Endothelial cell of umbilical vein (primary cell): ENCODE results near the gene WIZ. TPM values are rescaled to one million over a fixed set of nuclear protein-coding genes. Genes with fewer than 3 reads are reported as not detected.

Experiments
- BruUV-seq: library from RNA; stranded (reverse); fragments of 400-500 nt; replicated peaks from 2 replicates; lab custom pipeline; 2021; lab: Mats Ljungman, UMichigan
- CTCF ChIA-PET: fragments of 300-600, 350-600 bp; sonication (Branson Sonifier 250); formaldehyde crosslinking; loops from one replicate; lab custom pipeline; 2021; ENCODE audit warnings: antibody characterized with exemption, inconsistent platforms; lab: Charles Lee
- POLR2A ChIA-PET: fragments of 300-600, 350-600 bp; sonication (Branson Sonifier 250); formaldehyde crosslinking; loops from one replicate; lab custom pipeline; 2021; ENCODE audit warnings: antibody characterized with exemption, inconsistent platforms; lab: Charles Lee
- DNase-seq: peaks from one replicate; pipeline ENCODE4 v3.0.0-alpha.2; 2011; ENCODE audit warnings: low read depth, low spot score
- FAIRE-seq: peaks from 2 replicates; lab custom pipeline; 2011; peaks lifted over from hg19 to GRCh38; lab: Jason Lieb, UNC
- H2AFZ ChIP-seq: 2 replicates; pipeline ENCODE4 v1.6.0; 2012; ENCODE audit warnings: low read depth, low read length, control low read depth, inconsistent platforms
- H3K27ac ChIP-seq: 2 replicates; pipeline ENCODE4 v1.5.1; 2011; ENCODE audit warnings: low read depth, mild to moderate bottlenecking, control low read depth, low read length, moderate library complexity; ENCODE audit not compliant: insufficient read depth
- H3K27me3 ChIP-seq, 2 experiments: 2 replicates each; pipeline versions ENCODE4 v1.6.0 to v1.6.1; 2011; ENCODE audit warnings: low read length in 2 of 2, mixed read lengths in 1 of 2; ENCODE audit not compliant: control insufficient read depth in 2 of 2, insufficient read depth in 2 of 2
- H3K36me3 ChIP-seq, 2 experiments: 2 replicates in 1 of 2; 3 replicates in 1 of 2; pipeline ENCODE4 v1.5.1; 2011; ENCODE audit warnings: low read length in 2 of 2, mild to moderate bottlenecking in 1 of 2, moderate library complexity in 1 of 2; ENCODE audit not compliant: control insufficient read depth in 2 of 2, insufficient read depth in 2 of 2; ENCODE audit errors: extremely low read depth in 1 of 2
- H3K4me1 ChIP-seq: 3 replicates; pipeline ENCODE4 v1.5.1; 2011; ENCODE audit warnings: mild to moderate bottlenecking, low read length; ENCODE audit not compliant: control insufficient read depth, insufficient read depth; ENCODE audit errors: extremely low read depth
- H3K4me2 ChIP-seq: 2 replicates; pipeline ENCODE4 v1.6.1; 2011; ENCODE audit warnings: low read length, control low read depth, mixed read lengths; ENCODE audit not compliant: insufficient read depth
- H3K4me3 ChIP-seq, 3 experiments: fragments of 200-600 bp in 1 of 3; sonication (generic), shearing (Covaris generic) in 1 of 3; replicated peaks in 1 of 3; 2 replicates each; pipeline ENCODE4 v1.5.1; 2011 to 2016; ENCODE audit warnings: control low read depth in 3 of 3, low read length in 3 of 3, mild to moderate bottlenecking in 2 of 3, inconsistent platforms in 1 of 3, low read depth in 1 of 3, moderate library complexity in 1 of 3; ENCODE audit not compliant: insufficient read depth in 1 of 3
- H3K79me2 ChIP-seq: 2 replicates; pipeline ENCODE4 v1.6.0; 2012; ENCODE audit warnings: low read length, inconsistent platforms; ENCODE audit not compliant: control insufficient read depth, insufficient read depth
- H3K9ac ChIP-seq: replicated peaks from 2 replicates; pipeline ENCODE3; 2011; ENCODE audit warnings: low read length, control low read depth; ENCODE audit not compliant: insufficient read depth; ENCODE audit errors: extremely low read depth
- H3K9me1 ChIP-seq: replicated peaks from 3 replicates; pipeline ENCODE4 v1.6.0; 2011; ENCODE audit warnings: mild to moderate bottlenecking, low read length; ENCODE audit not compliant: control insufficient read depth, insufficient read depth; ENCODE audit errors: extremely low read depth
- H3K9me3 ChIP-seq: replicated peaks from 2 replicates; pipeline ENCODE4 v1.5.1; 2012; ENCODE audit warnings: low read length, inconsistent platforms; ENCODE audit not compliant: control insufficient read depth, insufficient read depth
- H4K20me1 ChIP-seq: replicated peaks from 2 replicates; pipeline ENCODE3; 2011; ENCODE audit warnings: mild to moderate bottlenecking, low read length; ENCODE audit not compliant: control insufficient read depth, insufficient read depth; ENCODE audit errors: extremely low read depth
- EZH2 ChIP-seq: IDR thresholded peaks from 2 replicates; pipeline ENCODE4 v1.6.1; 2012; ENCODE audit warnings: borderline replicate concordance, low read depth, mild to moderate bottlenecking, moderate library complexity, low read length, inconsistent platforms; ENCODE audit not compliant: severe bottlenecking
- FOS ChIP-seq: IDR thresholded peaks from 2 replicates; pipeline ENCODE4 v1.6.1; 2011; ENCODE audit warnings: mild to moderate bottlenecking, low read length, moderate library complexity, borderline replicate concordance; ENCODE audit not compliant: insufficient read depth
- GATA2 ChIP-seq: IDR thresholded peaks from 2 replicates; pipeline ENCODE4 v1.7.0; 2011; ENCODE audit warnings: low read depth, mild to moderate bottlenecking, moderate library complexity, mixed read lengths, low read length; ENCODE audit not compliant: insufficient read length, insufficient read depth
- JUN ChIP-seq: IDR thresholded peaks from 2 replicates; pipeline ENCODE4 v1.6.1; 2011; ENCODE audit warnings: borderline replicate concordance, low read depth; ENCODE audit not compliant: insufficient read length, insufficient read depth
- MYC ChIP-seq: IDR thresholded peaks from one replicate; pipeline ENCODE4 v1.6.1; 2011; ENCODE audit warnings: mild to moderate bottlenecking, low read depth, low read length
- POLR2A ChIP-seq: IDR thresholded peaks from 2 replicates; pipeline ENCODE4 v1.6.1; 2012; ENCODE audit warnings: low read depth, mild to moderate bottlenecking, control low read depth, low read length
- POLR2AphosphoS5 ChIP-seq: IDR thresholded peaks from 2 replicates; pipeline ENCODE4 v1.6.1; 2012; ENCODE audit warnings: low read depth, mild to moderate bottlenecking, control low read depth, low read length, moderate library complexity; ENCODE audit not compliant: insufficient read depth
- dilution Hi-C: fragments of 300-500 bp; cut with MboI; formaldehyde crosslinking; loops from one replicate; pipeline ENCODE4 v1.15.0; 2019; ENCODE audit warnings: low sequenced_read_pairs; ENCODE audit not compliant: extremely low pct_ligation_motif_present
- intact Hi-C: fragments of 100-400 bp; cut with micrococcal nuclease; formaldehyde crosslinking; loops from one replicate; pipeline ENCODE4 v1.10.0; 2022
- polyA plus RNA-seq, 4 experiments: library from polyadenylated mRNA; depleted of rRNA in 3 of 4; stranded (reverse) in 3 of 4; unstranded in 1 of 4; fragments of >200 nt; gene quantifications; 2 replicates each; pipeline versions ENCODE4 v1.2.1 to v1.2.3, GENCODE V29; 2011 to 2012; ENCODE audit warnings: missing spikeins in 1 of 4
- total RNA-seq: library from RNA; stranded (reverse); gene quantifications from 2 replicates; pipeline ENCODE4 v1.2.3, GENCODE V29; 2021
- TF ChIP-seq, protein P1 (sequence below), 2 donors: IDR thresholded peaks; 1 replicate in 1 of 2; 2 replicates in 1 of 2; pipeline ENCODE4 v1.5.1; 2011; ENCODE audit warnings: low read length in 2 of 2, mild to moderate bottlenecking in 2 of 2, moderate library complexity in 2 of 2, control low read depth in 1 of 2, inconsistent platforms in 1 of 2, low read depth in 1 of 2; ENCODE audit not compliant: insufficient read depth in 1 of 2; ENCODE audit errors: extremely low read depth in 1 of 2
- TF ChIP-seq, protein P2 (sequence below): IDR thresholded peaks from 2 replicates; pipeline ENCODE4 v1.6.1; 2011; ENCODE audit not compliant: insufficient read depth, insufficient read length

Gene WIZ
- total and polyA plus RNA-seq, 2 donors (not counting 3 experiments of a cell fraction or from before 2014, with no cell fraction given): 21.0 to 47.2 TPM

DNA sequence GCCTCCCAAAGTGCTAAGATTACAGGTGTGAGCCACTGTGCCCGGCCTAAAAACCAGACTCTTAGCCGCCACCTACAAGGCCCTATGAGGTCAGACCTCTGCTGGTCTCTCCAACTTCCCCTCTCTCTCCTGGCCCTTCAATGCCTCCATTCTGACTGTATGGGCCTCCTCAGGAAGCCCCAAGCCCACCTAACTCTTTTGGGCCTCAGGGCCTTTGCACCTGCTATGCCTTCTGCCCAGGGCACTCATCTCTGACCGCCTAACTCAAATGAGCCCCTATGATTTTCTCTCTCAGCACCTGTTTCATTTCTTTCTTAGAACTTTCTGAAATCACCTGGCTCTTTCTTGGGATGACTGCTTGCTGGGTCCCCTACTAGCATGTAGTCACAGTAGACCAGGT is 6.4 kb downstream of the WIZ start:
- BruUV-seq: no TSS peak
- no peaks in the 10 kb centered on the region for H3K36me3 ChIP-seq
- H2AFZ ChIP-seq: no peak overlapping the region
- dilution Hi-C loops: no loop called here
- CTCF ChIA-PET: no interaction called here
- no peaks in the 10 kb centered on the region for H3K27me3 ChIP-seq
- H3K79me2 ChIP-seq: no peaks in the 10 kb centered on the region
- H3K4me1 ChIP-seq: no peaks in the 10 kb centered on the region
- DNase-seq (no peak), FAIRE-seq (no peak)
- POLR2A ChIA-PET: no interaction called here
- no peak overlapping the region for H3K4me3 ChIP-seq
- H3K4me2 ChIP-seq: no peak overlapping the region
- H3K9me3 ChIP-seq: no peaks in the 10 kb centered on the region
- TF ChIP-seq FOS (no peak), GATA2 (no peak), POLR2AphosphoS5 (no peak), JUN (no peak), MYC (no peak), EZH2 (no peak), POLR2A (no peak)
- TF ChIP-seq, protein P1, sequence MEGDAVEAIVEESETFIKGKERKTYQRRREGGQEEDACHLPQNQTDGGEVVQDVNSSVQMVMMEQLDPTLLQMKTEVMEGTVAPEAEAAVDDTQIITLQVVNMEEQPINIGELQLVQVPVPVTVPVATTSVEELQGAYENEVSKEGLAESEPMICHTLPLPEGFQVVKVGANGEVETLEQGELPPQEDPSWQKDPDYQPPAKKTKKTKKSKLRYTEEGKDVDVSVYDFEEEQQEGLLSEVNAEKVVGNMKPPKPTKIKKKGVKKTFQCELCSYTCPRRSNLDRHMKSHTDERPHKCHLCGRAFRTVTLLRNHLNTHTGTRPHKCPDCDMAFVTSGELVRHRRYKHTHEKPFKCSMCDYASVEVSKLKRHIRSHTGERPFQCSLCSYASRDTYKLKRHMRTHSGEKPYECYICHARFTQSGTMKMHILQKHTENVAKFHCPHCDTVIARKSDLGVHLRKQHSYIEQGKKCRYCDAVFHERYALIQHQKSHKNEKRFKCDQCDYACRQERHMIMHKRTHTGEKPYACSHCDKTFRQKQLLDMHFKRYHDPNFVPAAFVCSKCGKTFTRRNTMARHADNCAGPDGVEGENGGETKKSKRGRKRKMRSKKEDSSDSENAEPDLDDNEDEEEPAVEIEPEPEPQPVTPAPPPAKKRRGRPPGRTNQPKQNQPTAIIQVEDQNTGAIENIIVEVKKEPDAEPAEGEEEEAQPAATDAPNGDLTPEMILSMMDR (IDR thresholded peaks at IDR 0.05; ENCODE audit: extremely low read depth in 1 of 2, insufficient read depth in 1 of 2, low read depth in 1 of 2, low read length in 2 of 2): no peak
- TF ChIP-seq, protein P2, sequence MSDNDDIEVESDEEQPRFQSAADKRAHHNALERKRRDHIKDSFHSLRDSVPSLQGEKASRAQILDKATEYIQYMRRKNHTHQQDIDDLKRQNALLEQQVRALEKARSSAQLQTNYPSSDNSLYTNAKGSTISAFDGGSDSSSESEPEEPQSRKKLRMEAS: no peak
- intact Hi-C loops: no loop called here
- H3K9ac ChIP-seq: no peak overlapping the region
- no peaks in the 10 kb centered on the region for H4K20me1 ChIP-seq
- no peaks in the 10 kb centered on the region for H3K9me1 ChIP-seq
- no peak overlapping the region for H3K27ac ChIP-seq
